ENCODE results near the gene ATP6V1G3.

- TF ChIP-seq POLR2A (IDR thresholded peaks at IDR 0.05) (no peak), CTCF (IDR thresholded peaks at IDR 0.05) (no peak)
These were observed 9.5 kb downstream of the ATP6V1G3 start for GRCh38 chr1:198530953-198531352.
